Lung microvascular endothelial cell (primary cell): ENCODE results near the gene SCP2. TPM values are rescaled to one million over a fixed set of nuclear protein-coding genes. Genes with fewer than 3 reads are reported as not detected.

Experiments used
- DNase-seq, 2 donors: peaks; one replicate each; pipeline versions ENCODE4 v3.0.0 to v3.0.0-alpha.2; 2010; ENCODE audit warnings: low read depth in 2 of 2
- total RNA-seq: library from RNA; depleted of rRNA; stranded (reverse); fragments of >200 nt; gene quantifications from 2 replicates; pipeline ENCODE4 v1.2.1, GENCODE V29; 2014

The SCP2 gene, protein sequence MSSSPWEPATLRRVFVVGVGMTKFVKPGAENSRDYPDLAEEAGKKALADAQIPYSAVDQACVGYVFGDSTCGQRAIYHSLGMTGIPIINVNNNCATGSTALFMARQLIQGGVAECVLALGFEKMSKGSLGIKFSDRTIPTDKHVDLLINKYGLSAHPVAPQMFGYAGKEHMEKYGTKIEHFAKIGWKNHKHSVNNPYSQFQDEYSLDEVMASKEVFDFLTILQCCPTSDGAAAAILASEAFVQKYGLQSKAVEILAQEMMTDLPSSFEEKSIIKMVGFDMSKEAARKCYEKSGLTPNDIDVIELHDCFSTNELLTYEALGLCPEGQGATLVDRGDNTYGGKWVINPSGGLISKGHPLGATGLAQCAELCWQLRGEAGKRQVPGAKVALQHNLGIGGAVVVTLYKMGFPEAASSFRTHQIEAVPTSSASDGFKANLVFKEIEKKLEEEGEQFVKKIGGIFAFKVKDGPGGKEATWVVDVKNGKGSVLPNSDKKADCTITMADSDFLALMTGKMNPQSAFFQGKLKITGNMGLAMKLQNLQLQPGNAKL
- 95.2 and 102 TPM in 2 replicates for total RNA-seq

DNA sequence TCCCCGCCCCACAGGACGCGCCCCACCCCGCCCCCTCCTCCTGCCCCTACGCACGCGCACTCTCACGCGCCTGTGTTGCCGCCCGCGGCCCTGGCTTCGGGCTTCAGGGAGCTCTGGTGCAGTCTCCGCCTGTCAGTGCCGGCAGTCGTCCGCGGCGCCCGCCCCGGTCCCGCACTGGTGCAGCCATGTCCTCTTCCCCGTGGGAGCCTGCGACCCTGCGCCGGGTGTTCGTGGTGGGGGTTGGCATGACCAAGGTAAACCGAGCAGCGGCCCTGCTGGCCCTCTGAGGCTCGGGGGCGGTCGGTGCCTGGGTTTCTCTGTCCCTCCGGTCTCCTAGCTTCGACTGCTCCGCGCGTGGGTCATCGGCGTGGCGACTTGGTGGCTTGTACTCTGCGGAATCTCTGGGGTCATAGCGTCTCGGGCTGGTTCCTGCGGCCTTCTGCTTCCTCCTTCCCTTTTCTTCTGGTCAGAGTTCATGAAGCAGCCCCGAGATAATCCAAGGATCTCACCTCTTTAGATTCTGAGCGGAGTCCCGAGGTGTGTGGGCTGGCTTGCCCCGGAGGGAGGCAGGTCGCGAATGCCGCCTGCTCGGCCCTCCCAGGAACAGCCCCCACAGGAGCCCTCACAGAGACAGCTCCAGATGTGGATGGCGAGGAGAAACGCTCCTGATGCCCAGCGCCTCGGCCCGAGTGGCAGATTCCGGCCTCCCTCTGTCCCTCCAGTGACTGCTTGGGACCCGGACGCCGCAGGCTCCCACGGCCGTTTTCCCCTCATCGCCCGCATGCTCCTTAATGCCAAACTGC is at the start of gene SCP2:
TSS of gene SCP2 (plus strand) at position 65 of the 803 bp plus-strand sequence. CDS start at position 186, 121 bp downstream.
- peak; percentile 73 to 80 for DNase-seq

DNA sequence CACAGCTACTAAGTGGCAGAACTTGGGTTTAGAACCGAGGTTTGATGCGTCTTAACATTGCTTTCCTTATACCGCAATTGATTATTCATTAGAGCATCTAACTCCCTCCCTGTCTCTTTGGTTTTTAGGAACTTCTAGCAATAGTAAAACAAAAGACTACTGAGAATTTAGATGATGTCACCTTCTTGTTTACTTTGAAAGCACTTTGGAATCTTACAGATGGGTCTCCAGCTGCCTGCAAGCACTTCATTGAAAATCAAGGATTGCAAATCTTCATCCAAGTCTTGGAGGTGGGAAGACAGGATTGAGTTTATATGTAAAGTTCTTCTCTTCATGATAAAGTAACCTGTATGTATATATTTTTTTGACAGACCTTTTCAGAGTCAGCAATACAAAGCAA is 49.5 kb upstream of the SCP2 start:
- no peak for DNase-seq

DNA sequence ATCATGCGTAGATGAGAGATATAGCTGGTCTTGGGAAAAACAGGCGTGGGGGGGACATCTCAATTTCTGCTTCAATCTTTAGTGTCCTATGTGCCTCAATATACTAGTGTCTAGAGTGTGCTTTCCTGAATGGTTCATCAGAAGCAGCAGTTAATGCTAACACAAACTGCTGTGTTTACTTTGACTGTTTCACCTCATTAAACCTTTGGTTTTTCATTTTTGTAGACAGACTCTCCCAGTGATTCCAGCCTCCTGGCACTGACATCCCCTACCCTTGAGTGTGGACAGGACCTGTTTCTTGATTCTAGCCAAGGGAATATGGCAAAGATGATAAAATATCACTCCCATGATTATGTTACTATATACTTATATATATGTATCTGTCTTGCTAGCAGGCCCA is 46.9 kb upstream of the SCP2 start:
- no peak for DNase-seq

DNA sequence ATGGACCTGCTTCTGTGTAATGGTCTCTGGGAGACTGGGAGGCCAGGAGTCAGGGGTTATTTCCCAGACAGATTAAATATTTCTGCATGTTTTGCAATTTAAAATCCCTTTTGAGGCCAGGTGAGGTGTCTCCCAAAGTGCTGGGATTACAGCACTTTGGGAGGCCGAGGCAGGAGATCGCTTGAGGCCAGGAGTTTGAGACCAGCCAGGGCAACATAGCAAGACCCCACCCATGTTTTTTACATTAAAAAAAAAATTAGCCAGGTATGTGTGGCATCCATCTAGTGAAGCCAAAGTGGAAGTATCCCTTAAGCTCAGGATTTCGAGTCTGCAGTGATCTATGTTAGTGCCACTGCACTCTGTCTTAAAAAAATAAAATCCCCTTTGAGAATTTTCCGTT is 39.6 kb upstream of the SCP2 start:
- no peak for DNase-seq

DNA sequence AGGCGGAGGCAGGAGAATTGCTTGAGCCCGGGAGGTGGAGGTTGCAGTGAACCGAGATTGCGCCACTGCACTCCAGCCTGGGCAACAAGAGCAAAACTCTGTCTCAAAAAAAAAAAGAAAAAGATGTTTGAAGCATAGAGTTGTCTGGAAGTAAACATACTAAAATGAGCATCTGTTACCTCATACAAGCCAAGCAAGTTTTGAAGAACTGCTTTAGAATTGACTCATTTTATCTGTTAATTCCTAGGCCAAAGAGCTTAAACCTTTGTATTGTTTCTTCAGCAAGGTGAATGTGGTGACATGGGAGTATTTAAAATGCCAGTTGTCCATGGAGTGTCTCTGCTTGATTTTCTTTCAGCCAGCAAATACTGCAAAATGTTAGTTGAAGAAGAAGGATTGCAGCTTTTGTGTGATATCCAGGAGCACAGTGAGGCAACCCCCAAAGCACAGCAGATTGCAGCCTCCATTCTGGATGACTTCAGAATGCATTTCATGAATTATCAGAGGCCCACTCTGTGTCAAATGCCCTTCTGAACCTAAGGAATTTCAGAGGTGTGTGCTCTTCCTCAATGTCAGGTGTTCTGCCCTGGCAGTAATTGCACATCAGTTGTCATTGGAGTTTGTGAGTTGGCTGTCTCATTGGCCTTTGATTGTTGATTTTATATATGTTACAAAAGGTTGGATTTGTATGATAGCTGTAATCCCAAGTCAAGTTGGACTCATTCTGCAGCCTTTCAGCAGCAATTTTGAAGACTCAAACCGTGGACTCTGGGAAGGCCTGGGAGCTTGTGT is 34.5 kb upstream of the SCP2 start:
- DNase-seq: no peak

DNA sequence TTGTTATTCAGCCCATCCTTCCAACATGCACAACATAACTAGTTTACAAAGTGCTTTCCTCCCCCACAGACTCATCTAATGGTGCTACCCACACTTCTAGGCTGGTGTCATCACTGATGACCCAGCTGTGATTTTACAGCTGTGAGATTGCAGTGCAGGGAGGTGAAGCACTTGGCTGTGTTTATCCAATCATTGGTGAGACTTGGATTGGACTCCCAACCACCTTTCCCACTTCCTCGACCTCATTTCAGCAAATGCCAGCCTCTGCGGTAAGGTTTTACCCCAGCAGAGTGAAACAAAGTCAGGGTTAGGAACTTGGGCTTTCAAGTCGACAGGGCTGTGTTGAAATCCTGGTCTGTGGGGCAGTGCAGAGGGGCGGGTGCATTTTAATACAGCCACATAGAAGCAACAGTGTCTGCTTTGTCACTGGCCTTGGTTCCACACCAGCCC is 27.6 kb upstream of the SCP2 start:
- DNase-seq: no peak

DNA sequence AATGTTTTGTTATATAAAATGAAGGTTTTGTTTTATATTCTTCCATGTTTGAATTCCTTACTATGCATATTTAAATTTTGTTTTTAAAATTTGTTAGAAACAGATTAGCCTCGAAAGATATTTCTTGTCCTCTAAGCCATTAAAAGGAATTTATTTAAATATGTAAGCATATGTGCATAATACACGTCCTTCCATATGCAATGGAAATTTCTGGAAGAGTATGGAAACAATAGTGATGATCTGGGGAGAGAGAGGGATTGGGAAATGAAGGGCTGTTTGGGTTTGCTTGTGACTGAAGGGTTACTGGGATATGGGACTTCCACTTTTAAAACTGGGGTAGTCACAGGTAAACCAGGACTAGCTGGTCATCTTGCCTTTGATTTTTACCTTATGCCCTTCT is 26.7 kb upstream of the SCP2 start:
- DNase-seq: no peak

DNA sequence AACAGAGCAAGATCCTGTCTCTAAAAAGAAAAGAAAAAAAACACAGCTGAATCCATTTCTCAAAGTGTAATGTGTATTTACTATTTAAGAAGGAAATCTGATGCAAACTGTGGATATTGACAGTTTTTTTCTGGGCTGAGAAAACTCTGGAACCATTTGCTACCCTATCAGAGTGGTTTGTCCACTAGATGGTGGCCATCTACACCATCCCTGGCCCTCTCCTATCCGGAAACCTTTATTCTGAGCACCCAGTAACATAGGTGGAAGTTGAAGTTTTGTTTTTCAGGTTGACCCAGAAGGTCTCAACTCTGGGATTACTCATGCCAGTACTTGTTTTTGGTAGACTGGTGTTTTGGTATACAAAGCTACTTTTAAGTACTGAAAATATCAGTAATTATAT is 25.7 kb upstream of the SCP2 start:
- DNase-seq: no peak

DNA sequence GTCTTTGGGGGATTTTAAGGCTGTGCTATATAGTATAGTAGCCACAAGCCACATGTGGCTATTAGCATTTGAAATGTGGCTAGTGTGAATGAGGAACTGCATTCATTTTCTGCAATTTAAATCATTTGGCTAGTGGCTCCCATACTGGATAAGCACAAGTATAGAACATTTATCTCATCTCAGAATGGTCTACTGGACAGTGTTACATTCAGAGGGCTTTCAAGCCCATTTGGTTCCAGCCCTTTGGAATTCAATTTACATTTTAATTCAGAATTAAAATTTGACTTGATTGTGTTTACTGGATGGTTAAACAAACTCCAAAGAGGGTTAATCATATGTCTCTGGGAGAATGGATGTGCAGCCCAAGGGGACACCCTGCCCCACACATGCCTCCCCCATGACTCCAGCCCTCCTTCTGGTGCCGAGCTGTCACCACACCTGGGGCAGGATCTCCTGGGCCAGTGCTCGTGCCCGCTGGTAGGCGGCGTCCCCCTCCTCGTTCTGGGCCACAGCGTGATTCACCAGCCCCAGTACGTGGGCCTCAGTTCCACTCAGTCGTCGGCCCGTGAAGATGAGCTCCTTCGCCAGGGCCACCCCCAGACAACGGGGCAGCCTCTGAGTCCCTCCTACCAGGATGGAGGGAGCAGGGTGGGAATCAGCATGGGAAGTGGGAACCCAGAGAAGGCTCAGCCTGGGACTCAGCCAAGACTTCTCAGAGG is 22.7 kb upstream of the SCP2 start:
- DNase-seq: no peak

DNA sequence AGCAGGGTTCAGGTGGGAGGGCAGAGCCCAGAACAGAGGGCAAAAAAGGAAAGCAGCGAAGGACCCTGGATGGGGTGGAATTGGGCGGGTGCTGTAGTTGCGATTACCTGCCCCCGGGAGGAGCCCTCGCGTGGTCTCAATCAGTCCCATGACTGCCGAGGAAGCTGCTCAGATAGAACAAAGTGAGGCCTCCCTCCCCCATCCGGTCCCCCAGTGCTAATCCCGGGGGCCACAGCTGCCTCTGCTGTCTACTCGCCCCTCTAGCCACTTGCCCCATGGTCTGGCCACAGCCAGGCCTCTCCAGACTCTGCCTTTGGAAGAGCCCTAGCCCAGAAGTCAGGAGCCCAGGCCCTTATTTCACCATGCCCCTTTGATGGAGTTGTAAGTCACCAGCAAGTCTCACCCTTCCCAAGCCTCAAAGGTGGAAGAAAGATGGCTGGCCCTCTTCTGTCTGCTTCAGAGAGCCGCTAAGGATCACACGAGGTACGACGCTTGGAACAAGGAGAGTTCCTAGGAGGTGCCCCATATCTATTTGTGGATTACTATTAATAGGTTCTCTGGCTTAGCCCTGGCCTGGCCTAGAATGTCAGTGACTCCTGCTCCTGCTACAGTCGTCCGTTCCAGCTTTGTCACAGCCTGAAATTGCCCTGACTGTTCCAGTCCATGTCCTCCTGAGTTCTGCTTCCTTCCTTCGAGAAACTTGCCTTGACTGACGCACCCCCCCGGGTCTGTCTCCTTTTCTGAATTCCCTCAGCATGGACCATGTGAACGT is 22.0 kb upstream of the SCP2 start:
- peak; percentile 35 to 59 for DNase-seq

DNA sequence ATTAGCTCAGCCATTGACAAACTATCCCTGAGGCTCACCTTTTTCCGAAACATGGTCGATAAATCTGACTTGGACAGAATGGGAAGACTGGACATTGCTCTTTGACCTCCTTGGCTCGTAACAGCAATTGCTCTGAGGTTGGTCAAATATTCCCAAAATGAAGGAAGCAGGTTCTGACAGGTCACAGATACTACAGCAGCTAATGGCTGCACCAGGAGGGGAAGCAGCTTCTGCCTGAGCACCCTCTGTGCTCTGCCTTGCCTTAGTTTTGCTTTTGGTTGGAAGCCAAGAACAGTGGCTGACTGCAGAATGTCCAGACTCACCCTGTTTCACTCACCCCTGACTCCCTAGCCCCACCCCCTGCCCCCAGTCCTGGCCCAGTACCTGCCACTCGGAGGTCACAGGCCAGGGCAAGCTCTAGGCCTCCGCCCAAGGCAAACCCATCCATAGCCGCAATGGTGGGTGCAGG is 20.9 kb upstream of the SCP2 start:
- DNase-seq: peak in 1 of 2 donors; percentile 13

DNA sequence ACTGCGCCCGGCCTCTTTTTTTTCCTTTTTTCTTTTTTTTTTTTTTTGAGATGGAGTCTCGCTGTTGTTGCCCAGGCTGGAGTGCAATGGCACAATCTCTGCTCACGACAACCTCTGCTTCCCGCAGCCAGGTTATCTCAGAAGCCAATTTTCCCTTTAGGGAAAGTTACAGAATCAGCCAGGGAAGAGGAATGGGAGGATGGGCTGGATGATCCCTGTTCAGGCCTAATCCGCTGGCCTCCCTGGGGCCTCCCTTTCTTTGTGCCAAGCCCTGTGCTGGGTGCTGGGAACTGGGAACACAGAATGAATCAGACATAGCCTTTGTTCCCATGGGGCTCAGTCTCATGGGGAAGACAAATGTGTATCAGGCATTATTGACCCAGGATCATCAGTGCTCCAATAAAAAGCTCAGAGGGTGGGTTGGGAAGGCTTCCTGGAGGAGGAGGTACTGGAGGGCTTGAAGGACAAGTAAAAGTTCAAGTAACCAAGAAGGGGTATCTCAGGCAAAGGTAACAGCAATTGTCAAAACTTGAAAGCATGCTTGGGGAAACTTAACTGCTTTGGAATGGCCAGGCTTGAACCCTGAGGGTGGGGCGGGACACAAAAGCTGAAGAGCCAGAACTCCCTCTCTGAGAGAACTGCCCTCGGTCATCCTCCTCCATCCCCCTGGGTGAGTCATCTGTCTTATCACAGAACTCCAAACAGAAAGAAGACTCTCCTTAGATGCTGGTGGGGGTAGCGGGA is 19.8 kb upstream of the SCP2 start:
- DNase-seq: no peak

DNA sequence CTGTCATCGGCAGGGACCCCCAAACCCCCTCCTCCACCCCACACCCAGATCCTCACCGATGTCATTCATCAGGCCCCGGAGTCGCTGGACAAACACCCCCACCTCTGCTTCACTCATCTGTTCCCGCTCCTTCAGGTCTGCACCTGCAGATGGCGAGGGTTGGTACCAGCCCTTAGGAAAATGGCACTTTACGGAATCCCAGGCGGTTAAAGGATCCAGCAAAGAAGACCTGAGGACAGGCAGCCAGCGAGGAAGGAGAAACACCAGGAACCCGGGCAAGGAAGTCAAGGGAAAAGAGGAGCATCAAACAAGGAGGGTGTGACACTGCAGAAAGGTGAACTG is 19.3 kb upstream of the SCP2 start:
- no peak for DNase-seq

DNA sequence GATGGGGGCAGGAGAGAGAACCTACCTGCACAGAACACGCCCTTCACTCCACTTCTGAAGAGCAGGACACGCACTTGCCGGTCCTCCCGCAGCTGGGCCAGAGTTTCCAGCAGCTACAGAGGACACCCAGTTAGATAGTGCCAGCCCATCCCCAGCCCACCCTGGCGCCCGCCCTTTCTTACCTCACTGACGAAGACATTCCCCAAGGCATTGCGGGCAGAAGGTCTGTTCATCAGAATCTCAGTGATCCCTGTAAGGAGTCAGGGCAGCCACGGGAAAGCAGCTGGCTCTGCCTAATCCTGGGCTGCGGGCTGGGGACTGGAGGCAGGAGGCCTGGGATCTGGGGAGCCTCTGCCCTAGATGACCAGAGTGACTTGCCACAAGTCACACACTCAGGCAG is 15.5 kb upstream of the SCP2 start:
- DNase-seq: no peak

DNA sequence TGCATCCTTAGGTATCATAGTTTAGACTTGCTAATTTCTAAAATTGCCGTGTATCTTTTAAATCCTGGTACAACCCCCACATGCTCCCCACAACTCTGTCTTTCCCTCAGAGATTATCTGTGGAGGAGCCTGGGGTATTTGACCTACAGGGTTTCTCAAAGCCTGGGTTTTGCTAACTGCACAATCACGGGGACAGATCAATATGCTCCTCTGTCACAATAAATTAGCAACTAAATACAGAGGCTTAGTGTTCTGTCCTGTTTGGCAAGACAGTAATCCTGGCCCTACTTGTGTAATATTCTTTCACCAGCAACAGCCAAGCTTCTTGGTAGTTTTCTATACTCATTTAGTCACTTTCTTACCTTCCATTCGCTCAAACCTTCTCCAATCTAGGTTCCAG is 14.1 kb upstream of the SCP2 start:
- DNase-seq: no peak

DNA sequence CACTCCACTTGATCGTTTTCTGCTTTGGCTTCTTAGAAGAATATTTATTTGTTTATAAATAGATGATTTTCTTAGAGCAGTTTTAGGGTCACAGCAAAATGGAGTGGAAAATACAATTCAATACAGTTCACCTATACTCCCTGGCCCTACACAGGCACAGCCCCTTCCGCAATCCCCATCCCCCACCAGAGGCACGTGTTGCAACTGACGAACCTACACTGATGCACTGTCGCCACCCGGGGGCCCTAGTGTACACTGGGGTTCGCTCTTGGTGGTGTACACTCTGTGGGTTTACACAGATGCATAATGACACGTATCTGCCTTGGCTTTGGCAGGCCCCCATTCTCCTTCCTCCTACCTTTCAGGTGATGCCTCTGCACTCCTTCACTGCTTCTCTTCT is 13.5 kb upstream of the SCP2 start:
- no peak for DNase-seq

DNA sequence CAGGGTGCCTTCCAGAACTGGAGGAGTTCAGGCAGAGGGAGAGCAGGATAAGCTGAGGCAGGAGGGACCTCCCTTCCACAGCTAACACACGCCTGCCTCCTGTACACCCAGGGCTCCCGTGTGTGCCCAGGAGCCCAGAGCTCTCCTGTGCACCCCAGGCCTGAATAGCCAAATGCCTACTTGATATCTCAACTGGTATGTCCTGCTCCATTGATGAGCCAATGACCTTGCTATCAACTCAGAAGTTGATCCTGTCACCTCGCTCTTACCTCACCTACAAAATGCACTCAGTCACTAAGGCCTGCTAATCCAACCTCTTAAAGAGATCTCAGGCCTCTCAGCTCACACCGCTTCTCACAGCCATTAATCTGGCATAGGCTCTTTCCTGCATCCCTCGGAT is 12.6 kb upstream of the SCP2 start:
- DNase-seq: no peak

DNA sequence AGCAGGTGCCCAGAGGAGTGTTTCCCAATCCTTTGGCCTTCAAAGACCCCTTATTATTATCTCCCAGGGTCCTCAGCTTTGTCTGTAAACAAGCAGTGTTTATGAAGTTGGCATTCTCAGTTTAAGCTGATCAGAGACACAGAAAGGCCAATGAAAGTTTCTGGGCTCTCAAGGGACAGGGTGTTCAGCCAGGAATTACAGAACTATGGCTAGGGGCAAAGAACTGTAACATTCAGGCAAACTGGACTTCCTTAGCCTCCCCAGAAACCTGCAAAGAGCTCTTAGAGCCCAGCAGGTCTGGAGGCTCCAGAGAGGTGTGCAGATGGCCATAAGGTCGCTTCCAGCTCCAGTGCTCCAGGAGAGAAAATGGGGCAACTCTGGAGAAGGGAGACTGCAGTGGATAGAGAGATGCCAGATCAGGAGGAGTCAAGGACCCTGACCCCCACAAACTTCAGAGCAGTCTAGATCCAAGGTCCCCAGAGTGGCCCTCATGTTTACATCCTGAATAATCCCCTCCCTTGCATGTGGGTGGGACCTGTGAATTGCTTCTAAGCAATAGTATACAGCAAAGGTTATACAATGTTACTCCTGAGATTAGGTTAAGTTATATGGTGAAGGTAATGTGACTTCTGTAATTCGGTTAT is 11.7 kb upstream of the SCP2 start:
- no peak for DNase-seq

DNA sequence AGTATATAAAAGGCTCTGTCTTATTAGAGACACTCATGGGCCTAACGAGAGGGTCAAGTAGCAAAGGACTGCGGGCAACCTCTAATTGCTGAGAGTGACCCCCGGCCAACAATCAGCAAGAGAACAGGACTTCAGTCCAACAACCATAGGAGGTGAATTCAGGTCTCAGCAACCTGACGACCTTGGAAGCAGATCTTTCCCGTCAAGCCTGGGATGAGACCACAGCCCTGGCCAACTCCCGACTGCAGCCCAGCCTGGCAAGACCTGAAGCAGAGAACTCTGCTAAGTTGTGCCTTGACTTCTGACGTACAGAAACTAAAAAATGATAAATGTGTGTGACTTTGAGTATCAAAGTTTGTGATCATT is 11.2 kb upstream of the SCP2 start:
- no peak for DNase-seq
